NAMALWA (cell line): Measurements from ENCODE around the gene ZFYVE27.

Source experiments
- DNase-seq: peaks from one replicate; pipeline ENCODE4 v3.0.0-alpha.2; 2015; ENCODE audit warnings: low spot score

Gene ZFYVE27

GRCh38 chr10:97748116-97748515 is 11.2 kb downstream of the ZFYVE27 start:
- DNase-seq: no peak

- no peak for DNase-seq
These were observed 16.0 kb downstream of the ZFYVE27 start for GRCh38 chr10:97752956-97753355.

GRCh38 chr10:97754726-97755125 is 17.8 kb downstream of the ZFYVE27 start:
- no peak for DNase-seq

- DNase-seq: no peak
These were observed 18.8 kb downstream of the ZFYVE27 start for GRCh38 chr10:97755718-97756117.

- no peak for DNase-seq
These were observed 20.5 kb downstream of the ZFYVE27 start for GRCh38 chr10:97757471-97757870.

GRCh38 chr10:97759158-97759887 is 22.4 kb downstream of the ZFYVE27 start:
- DNase-seq: peak; percentile 56

DNA sequence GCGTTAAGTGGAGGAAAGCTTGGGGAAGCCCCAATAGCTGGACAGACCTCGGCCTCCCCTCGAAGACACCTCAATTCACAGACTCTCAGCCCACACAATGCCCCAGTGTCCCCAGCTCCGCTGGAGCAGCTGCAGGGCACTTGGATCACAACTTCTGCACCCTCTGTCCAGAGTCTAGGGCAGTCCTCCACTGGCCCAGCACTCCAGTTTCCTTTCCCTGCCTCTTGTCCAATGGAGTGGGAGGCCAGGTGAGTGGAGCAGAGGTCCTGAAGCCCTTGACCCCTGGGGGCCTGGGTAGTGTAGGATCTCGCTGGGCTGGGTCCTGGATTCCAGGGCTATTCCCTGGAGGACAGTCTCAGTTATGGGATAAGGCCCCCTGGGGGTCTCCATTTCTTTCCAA is 23.0 kb downstream of the ZFYVE27 start:
- DNase-seq: no peak

DNA sequence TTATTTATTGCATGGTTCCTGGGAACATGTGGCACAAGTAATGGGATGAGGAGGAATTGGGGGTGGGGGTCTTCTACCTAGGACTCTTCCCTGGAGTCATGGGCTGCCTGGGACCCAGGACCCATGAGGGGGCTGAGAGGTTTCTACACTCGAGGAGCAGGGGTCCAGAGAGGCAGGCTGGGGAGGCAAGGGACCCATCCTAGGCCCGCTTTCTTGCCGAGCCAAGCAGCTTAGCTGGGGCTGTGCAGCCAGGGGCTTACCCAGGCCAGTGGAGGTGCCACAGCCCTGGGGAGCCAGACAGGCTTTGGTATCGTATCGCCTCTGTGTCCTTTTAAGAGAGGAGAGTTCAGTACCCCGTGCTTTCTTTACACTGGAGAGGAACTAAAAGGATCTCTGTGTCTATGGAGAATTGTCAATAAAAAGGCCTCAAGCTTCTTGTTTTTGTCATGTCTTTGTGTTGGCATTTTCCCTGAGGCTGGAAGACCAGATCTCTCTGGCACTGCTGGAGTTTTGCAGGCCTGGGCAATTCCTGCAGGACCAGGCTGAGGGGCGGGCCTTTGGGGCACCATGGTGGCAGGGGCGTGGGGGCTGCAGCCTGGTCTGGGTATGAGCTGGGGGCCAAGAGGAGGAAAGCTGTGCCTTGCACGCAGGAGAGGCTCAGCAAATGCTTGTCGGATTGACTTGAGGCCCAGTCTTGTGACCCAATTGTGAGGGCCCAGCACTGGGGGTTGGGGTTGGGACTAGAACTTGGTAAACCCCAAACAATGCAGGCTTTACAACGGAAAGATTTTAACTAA is 23.7 kb downstream of the ZFYVE27 start:
- DNase-seq: no peak

GRCh38 chr10:97761331-97761865 is 24.5 kb downstream of the ZFYVE27 start:
- DNase-seq: no peak

- DNase-seq: no peak
These were observed 25.1 kb downstream of the ZFYVE27 start for GRCh38 chr10:97762056-97762455.

- no peak for DNase-seq
These were observed 25.9 kb downstream of the ZFYVE27 start for GRCh38 chr10:97762816-97763215.

DNA sequence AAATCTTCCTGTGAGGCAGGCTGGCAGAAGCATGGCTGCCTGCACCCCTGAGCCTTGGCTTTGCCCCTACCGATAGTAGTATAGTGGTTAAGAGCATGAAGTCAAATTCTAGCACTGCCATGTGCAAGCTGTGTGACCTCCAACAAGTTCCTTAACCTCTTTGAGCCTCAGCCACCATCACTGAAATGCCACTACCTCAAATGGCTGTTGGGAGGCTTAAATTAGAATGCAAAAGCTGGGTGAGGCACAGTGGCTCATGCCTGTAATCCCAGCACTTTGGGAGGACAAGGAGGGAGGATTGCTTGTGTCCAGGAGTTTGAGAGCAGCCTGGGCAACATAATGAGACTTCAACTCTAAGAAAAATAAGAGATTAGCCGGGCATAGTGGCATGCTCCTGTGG is 26.5 kb downstream of the ZFYVE27 start:
- DNase-seq: peak; percentile 29

GRCh38 chr10:97763947-97764346 is 27.0 kb downstream of the ZFYVE27 start:
- DNase-seq: no peak

DNA sequence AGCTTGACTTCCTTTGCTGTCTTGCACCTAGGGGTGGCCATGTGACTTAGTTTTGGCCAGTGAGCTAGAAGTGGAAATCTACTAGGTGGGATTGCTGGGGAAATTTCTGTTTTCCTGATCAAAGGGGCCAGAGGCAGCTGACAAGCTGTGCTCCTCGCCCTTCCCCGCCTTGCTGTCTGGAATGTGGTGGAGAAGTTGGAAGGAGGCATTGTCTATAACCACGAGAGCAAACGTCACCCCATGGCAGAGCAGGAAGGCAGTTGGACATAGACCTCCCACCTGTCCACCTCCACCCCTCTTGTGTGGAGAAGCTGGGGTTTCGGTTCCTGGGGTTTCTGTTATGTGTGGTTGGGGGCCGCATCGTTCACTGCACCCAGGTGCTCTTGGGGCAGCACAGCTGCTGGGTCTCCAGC is 27.6 kb downstream of the ZFYVE27 start:
- peak; percentile 88 for DNase-seq

- peak; percentile 69 for DNase-seq
These were observed 28.3 kb downstream of the ZFYVE27 start for GRCh38 chr10:97765201-97765600.

DNA sequence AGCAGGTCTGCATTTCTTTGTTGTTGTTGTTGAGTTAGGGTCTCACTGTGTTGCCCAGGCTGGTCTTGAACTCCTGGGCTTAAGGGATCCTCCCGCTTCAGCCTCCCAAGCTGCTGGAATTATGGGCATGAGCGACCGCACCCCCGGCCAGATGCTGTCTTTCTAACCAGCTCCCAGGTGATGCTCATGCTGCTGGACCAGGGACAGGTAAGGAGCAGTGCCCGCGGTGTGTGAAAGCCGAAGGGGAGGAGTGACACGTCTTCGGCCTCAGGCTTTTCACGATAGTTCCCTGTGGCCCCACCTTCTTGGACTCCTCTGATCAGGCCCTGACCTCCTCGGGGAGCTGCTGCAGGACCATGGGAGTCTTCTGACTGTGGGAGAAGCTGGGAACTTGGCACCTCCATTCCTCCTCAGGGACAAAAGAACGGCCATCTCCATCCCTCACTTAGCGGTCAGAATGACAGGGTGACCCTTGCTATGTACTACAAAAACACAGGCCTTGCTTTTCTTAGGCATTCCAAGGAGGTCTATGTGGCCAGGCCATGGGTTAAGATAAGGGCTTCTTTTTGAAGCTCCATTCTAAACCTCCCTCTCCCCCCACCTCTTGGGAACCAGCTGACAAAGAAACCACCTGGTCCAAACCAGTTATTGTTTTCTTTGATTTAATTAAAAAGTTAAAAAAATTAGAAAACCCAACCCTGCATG is 29.3 kb downstream of the ZFYVE27 start:
- DNase-seq: no peak

- no peak for DNase-seq
These were observed 30.3 kb downstream of the ZFYVE27 start for GRCh38 chr10:97766996-97767924.

DNA sequence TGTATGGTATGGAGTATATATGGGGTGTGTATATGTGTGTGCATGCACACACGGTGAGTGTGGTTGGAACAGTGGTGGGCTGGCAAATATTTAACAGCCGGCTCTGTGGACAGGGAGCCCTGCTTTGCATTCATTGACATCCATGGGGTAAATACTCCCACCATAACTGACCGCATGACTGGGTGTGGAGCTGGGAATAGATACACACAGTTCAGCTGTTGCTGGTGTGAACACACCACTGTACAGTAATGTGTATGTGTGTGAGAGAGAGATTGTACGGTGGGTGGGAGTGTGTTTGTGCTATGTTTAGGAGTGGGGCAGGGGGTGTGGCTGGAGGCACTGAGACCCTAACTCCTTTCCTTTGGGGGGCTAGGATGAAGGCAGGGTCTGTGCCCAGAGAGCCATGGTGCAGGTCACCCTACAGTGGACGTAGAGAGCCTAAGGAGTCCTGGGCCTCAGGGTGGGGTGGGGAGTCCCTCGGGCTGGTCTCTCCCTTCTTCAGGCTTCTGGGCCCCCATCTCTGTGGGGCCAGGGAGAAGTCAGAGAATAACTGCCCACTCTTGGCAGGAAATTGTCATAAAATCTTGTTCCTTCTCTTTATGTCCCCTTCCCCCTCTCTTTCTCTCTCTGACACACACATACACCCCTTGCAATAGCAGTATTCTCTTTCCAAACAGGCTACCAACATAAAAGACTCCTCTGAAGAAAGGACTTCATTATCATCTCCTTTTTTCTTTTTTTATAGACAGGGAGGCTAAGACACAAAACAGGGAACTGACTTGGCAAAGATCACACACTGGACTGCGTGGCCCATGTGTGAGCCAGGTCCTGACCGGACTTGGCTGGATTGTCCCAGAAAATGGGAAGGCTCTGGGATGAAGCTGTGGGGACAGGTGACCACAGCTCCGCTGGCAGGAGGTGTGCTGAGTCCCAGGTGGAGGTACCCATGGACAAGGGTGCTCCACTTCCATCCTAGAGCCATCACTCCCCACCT is 31.7 kb downstream of the ZFYVE27 start:
- DNase-seq: no peak

GRCh38 chr10:97770255-97770654 is 33.3 kb downstream of the ZFYVE27 start:
- no peak for DNase-seq
